Left lung (tissue), 10 donors: Measurements from ENCODE around the gene GRN. TPM values are rescaled to one million over a fixed set of nuclear protein-coding genes. Genes with fewer than 3 reads are reported as not detected.

Experiments used
- ATAC-seq: fragments of 200-7000 bp; cut with Tn5 transposase; one replicate; pipeline ENCODE4 v1.9.1; 2020; ENCODE audit warnings: moderate library complexity
- DNase-seq, 4 donors: peaks; one replicate each; pipeline ENCODE4 v3.0.0-alpha.2; 2013 to 2020
- H3K27ac ChIP-seq, 2 donors: fragments of 200-600 bp; sonication (generic) in 1 of 2; one replicate each; pipeline versions ENCODE4 v1.5.0 to v1.8.0; 2020 to 2021
- H3K27me3 ChIP-seq, 2 donors: fragments of 200-600 bp; sonication (generic) in 1 of 2; one replicate each; pipeline versions ENCODE4 v1.5.0 to v1.8.0; 2020 to 2021
- H3K36me3 ChIP-seq, 2 donors: fragments of 200-600 bp; sonication (generic) in 1 of 2; one replicate each; pipeline versions ENCODE4 v1.5.0 to v1.8.0; 2020 to 2021
- H3K4me1 ChIP-seq, 2 donors: fragments of 200-600 bp; one replicate each; pipeline ENCODE4 v1.8.0; 2021
- H3K4me3 ChIP-seq, 2 donors: fragments of 200-600 bp; sonication (generic) in 1 of 2; one replicate each; pipeline versions ENCODE4 v1.5.0 to v1.8.0; 2020 to 2021; ENCODE audit warnings: mild to moderate bottlenecking in 1 of 2
- H3K9me3 ChIP-seq, 2 donors: fragments of 200-600 bp; sonication (generic) in 1 of 2; one replicate each; pipeline versions ENCODE4 v1.5.0 to v1.8.0; 2020 to 2021
- CTCF ChIP-seq, 2 donors: fragments of 200-600 bp; sonication (generic) in 1 of 2; IDR thresholded peaks; one replicate each; pipeline versions ENCODE4 v1.5.0 to v1.8.0; 2021; ENCODE audit warnings: antibody characterized with exemption in 2 of 2
- intact Hi-C, 2 donors: fragments of 100-400 bp; cut with DNase I; formaldehyde crosslinking; loops; one replicate each; pipeline versions ENCODE4 v1.11.2 to v1.14.2; 2022
- polyA plus RNA-seq, 6 donors: library from polyadenylated mRNA; unstranded; fragments of 120-200 nt; gene quantifications; one replicate each; pipeline ENCODE4 v1.2.1, GENCODE V29; 2013; ENCODE audit not compliant: insufficient read length in 6 of 6
- total RNA-seq, 2 donors: library from RNA; stranded (reverse); fragmentation: NEBNext Ultra II Directional; extraction: Animal tissue kit (Norgen Biotek cat#: 25700); gene quantifications; one replicate each; pipeline ENCODE4 v1.2.1, GENCODE V29; 2021
- donor health status: DM: no; HTN: yes; CAD: no.
- donor health status: DM: no; HTN: no; CAD: no.

GRN gene
- total and polyA plus RNA-seq, 8 donors = 199 to 616 (median 235) TPM

GRCh38 chr17:44308320-44308818, 36.7 kb upstream of the GRN start, which contains the start of gene RUNDC3A:
Gene RUNDC3A (plus strand): TSS chr17:44308601. CDS start chr17:44308833, 232 bp downstream.
- Histone ChIP-seq H3K4me3 (peak within 1 kb of the TSS; percentile 26 to 36), H3K4me1 (peaks cover 8 to 16% of the 10 kb centered on the region in 2 donors), H3K27me3 (peaks cover 0 to 79% of the 10 kb centered on the region in 2 donors), H3K36me3 (no peaks in the 10 kb centered on the region), H3K9me3 (no peaks in the 10 kb centered on the region), H3K27ac (no peak within 1 kb of the TSS)
- intact Hi-C loops = no loop called here
- TF ChIP-seq CTCF (IDR thresholded peaks at IDR 0.05) = no peak
- peak; percentile 82 to 94 (median 89) for DNase-seq
- ATAC-seq = peak; percentile 97

GRCh38 chr17:44308865-44309264, 36.2 kb upstream of the GRN start:
- TF ChIP-seq CTCF (IDR thresholded peaks at IDR 0.05) = no peak
- H3K9me3 ChIP-seq = no peaks in the 10 kb centered on the region
- peak; percentile 3 for ATAC-seq
- H3K36me3 ChIP-seq = no peaks in the 10 kb centered on the region
- intact Hi-C loops = no loop called here
- H3K27ac ChIP-seq = no peak overlapping the region
- H3K27me3 ChIP-seq = peaks cover 0 to 79% of the 10 kb centered on the region in 2 donors
- H3K4me1 ChIP-seq = peaks cover 8 to 16% of the 10 kb centered on the region in 2 donors
- H3K4me3 ChIP-seq = peak overlapping the region in 1 of 2 donors; percentile 36
- no peak for DNase-seq

GRCh38 chr17:44309472-44309871, 35.6 kb upstream of the GRN start:
- no peak for TF ChIP-seq CTCF (IDR thresholded peaks at IDR 0.05)
- Histone ChIP-seq H3K4me3 (no peak overlapping the region), H3K27ac (no peak overlapping the region), H3K4me1 (peaks cover 8 to 16% of the 10 kb centered on the region in 2 donors), H3K27me3 (peaks cover 4 to 79% of the 10 kb centered on the region in 2 donors), H3K9me3 (no peaks in the 10 kb centered on the region), H3K36me3 (no peaks in the 10 kb centered on the region)
- DNase-seq (no peak), ATAC-seq (no peak)
- intact Hi-C loops = no loop called here

GRCh38 chr17:44310188-44310587, 34.9 kb upstream of the GRN start:
- ATAC-seq (no peak), DNase-seq (no peak)
- H3K36me3 ChIP-seq = no peaks in the 10 kb centered on the region
- no peak overlapping the region for H3K4me3 ChIP-seq
- intact Hi-C loops = no loop called here
- H3K9me3 ChIP-seq = no peaks in the 10 kb centered on the region
- H3K27ac ChIP-seq = no peak overlapping the region
- peaks cover 11 to 23% of the 10 kb centered on the region in 2 donors for H3K4me1 ChIP-seq
- H3K27me3 ChIP-seq = peaks cover 11 to 79% of the 10 kb centered on the region in 2 donors
- no peak for TF ChIP-seq CTCF (IDR thresholded peaks at IDR 0.05)

GRCh38 chr17:44310609-44311376, 34.3 kb upstream of the GRN start:
- peaks cover 11 to 29% of the 10 kb centered on the region in 2 donors for H3K4me1 ChIP-seq
- DNase-seq = no peak
- intact Hi-C loops = no loop called here
- ATAC-seq = no peak
- no peak for TF ChIP-seq CTCF (IDR thresholded peaks at IDR 0.05)
- peaks cover 16 to 79% of the 10 kb centered on the region in 2 donors for H3K27me3 ChIP-seq
- no peak overlapping the region for H3K4me3 ChIP-seq
- H3K36me3 ChIP-seq = no peaks in the 10 kb centered on the region
- no peaks in the 10 kb centered on the region for H3K9me3 ChIP-seq
- no peak overlapping the region for H3K27ac ChIP-seq
